Stimulated activated CD4-positive, alpha-beta T cell treated with anti-CD3 and anti-CD28 coated beads, Interleukin-1b, Interleukin-23, amount 100 ng/mL, for 1 hour (primary cell): ENCODE measurements around the gene DDX17.
"Not testable (repeated sequence)": the region's sequence is repeated elsewhere in the genome, so short reads cannot be mapped to it uniquely, and the experiment has no call there.

Experiments
- DNase-seq, 2 donors: peaks; one replicate each; pipeline ENCODE4 v3.0.0-alpha.2; 2020; ENCODE audit warnings: low read depth in 2 of 2

Gene DDX17

GRCh38 chr22:38491707-38492348, 14.3 kb downstream of the DDX17 start:
- DNase-seq = no peak

- no peak for DNase-seq
These were observed 15.2 kb downstream of the DDX17 start for GRCh38 chr22:38490915-38491314.

- no peak for DNase-seq
These were observed 15.6 kb downstream of the DDX17 start for GRCh38 chr22:38490475-38490874.

GRCh38 chr22:38489561-38490145, 16.5 kb downstream of the DDX17 start:
- no peak for DNase-seq

GRCh38 chr22:38489142-38489541, 17.0 kb downstream of the DDX17 start:
- no peak for DNase-seq

GRCh38 chr22:38487946-38488345, 18.2 kb downstream of the DDX17 start:
- no peak for DNase-seq

GRCh38 chr22:38485783-38486182, 20.3 kb downstream of the DDX17 start:
- no peak for DNase-seq

GRCh38 chr22:38484244-38484643, 21.9 kb downstream of the DDX17 start:
- no peak for DNase-seq

GRCh38 chr22:38482662-38483308, 23.3 kb downstream of the DDX17 start:
- DNase-seq = no peak

GRCh38 chr22:38481871-38482332, 24.2 kb downstream of the DDX17 start:
- no peak for DNase-seq

- no peak for DNase-seq
These were observed 24.8 kb downstream of the DDX17 start for GRCh38 chr22:38481162-38481870.

- no peak for DNase-seq
These were observed 26.8 kb downstream of the DDX17 start for GRCh38 chr22:38479096-38479837.

GRCh38 chr22:38477585-38477984, 28.5 kb downstream of the DDX17 start:
- no peak for DNase-seq

- DNase-seq = no peak
These were observed 32.0 kb downstream of the DDX17 start for GRCh38 chr22:38474003-38474607.

GRCh38 chr22:38471237-38471636, 34.9 kb downstream of the DDX17 start:
- DNase-seq = no peak

- DNase-seq = not testable (repeated sequence)
These were observed 35.9 kb downstream of the DDX17 start for GRCh38 chr22:38470179-38470578.

- DNase-seq = no peak
These were observed 36.8 kb downstream of the DDX17 start for GRCh38 chr22:38469306-38469781.

- DNase-seq = no peak
These were observed 37.4 kb downstream of the DDX17 start for GRCh38 chr22:38468443-38469305.

GRCh38 chr22:38467904-38468442, 38.1 kb downstream of the DDX17 start, which contains the start of gene KDELR3:
TSS of gene KDELR3 (plus strand) at chr22:38468096. CDS start at chr22:38468234, 138 bp downstream.
- DNase-seq = peak in 1 of 2 donors; percentile 31

- DNase-seq = no peak
These were observed 38.6 kb downstream of the DDX17 start for GRCh38 chr22:38467438-38467903.
